Inflammatory macrophage treated with lipopolysaccharide for 4 hours (primary cell): ENCODE data around the gene RAP1GAP.
A peak's percentile ranks its signal among the peaks of the same experiment; 100 is the strongest.

Experiments
- DNase-seq: peaks from one replicate; pipeline ENCODE4 v3.0.0-alpha.2; 2020

RAP1GAP gene

DNA sequence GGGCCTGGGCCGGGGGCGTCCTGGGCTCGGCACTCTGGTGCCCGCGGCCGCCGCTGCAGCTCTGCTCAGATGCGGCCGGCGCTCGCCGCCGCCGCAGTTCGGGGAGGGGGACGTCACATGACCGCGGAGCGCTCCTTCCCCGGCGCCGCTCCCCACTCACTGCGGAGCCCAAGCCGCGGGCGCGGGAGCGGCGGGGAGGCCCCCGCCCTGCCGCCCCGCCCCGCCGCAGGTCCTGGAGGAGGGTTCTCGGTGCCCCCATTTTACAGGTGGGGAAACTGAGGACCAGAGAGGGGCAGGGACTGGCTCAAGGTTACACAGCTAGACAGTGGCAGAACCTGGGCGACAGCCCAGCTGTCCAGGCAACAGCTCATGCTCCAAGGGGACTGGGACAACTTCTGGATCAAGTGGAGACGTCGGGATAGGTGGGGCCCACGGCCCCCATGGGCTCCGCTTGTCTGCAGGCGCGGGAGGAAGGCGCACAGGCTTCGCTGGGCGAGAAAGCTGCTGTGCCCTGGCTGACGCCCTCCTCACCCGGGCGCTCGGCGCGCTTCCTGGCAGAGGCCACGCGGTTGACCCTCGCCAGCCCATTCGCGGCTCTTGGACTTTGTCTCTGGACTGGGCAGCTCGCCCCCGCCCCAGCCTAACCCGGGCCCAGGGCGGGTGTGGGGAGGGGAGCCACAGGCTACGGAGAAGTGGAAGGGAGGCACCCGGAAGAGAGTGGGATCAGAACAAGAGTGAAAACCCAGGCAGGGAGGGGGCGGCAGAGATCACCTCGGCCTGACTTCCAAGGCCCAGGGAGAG lies at the start of gene RAP1GAP:
Gene RAP1GAP, minus strand, starts transcription at position 100 of the 801 bp plus-strand sequence. CDS start 49,325 bp downstream, outside the sequence.
- DNase-seq = no peak

DNA sequence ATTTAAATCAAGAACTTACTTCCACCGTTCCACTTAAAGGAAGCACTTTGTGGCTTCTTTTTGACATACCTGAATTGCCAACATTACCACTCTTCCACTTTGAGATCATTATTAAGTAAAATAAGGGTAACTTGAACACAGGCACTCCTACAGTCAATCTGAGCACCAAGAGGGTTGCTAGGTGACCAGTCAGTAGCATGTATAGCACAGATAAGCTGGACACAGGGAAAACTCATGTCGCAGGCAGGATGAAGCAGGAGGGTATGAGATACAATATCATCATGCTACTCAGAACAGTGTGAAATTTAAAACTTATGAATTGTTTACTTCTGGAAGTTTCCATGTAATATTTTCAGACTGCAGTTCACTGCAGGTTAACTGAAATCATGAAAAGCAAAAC lies 47.0 kb upstream of the RAP1GAP start:
- DNase-seq = no peak

DNA sequence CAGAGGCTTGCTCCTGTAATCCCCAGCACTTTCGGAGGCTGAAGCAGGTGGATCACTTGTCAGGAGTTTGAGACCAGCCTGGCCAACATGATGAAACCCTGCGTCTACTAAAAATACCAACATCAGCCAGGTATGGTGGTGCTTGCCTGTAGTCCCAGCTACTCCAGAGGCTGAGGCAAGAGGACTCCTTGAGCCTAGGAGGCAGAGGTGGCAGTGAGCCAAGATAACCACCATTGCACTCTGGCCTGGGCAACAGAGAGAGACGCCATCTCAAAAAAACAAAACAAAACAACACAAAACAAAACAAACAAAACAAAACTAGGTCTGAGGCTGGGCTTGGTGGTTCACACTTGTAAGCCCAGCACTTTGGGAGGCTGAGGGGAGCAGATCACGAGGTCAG lies 38.7 kb upstream of the RAP1GAP start:
- DNase-seq = no peak

DNA sequence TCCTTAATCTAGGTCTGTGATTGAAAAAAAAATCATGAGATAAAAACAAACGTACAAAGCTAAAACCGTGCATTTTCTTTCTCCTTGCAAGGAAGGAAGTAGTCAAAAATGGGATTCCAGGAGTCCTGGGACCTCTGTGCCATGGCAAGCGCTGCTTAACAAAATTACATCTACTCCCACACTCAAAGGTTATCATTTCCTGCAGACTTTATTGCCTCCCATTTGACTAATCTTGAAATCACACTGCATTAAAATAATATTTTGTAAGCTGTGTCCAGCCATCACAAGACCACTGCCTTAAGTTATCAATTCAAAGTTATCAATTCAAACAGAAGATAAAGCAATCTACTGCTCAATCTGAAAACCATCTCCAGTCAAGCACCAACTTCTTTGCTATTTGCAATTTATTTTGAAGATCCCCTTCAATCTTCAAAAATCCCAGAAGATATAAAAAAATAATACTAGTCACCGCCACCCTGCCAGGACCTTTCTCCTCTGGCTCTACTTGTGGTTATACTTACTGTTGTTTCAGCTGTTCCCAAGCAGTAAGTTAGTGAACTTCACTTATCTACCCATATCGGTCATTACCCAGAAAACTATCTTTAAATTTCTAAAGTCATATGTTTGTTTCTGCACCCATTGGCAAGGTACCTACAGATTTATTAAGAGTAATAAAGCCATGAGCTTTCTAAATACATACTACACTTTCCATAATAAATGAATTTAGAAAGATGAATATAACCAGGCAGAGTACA lies 38.1 kb upstream of the RAP1GAP start:
- DNase-seq = no peak

DNA sequence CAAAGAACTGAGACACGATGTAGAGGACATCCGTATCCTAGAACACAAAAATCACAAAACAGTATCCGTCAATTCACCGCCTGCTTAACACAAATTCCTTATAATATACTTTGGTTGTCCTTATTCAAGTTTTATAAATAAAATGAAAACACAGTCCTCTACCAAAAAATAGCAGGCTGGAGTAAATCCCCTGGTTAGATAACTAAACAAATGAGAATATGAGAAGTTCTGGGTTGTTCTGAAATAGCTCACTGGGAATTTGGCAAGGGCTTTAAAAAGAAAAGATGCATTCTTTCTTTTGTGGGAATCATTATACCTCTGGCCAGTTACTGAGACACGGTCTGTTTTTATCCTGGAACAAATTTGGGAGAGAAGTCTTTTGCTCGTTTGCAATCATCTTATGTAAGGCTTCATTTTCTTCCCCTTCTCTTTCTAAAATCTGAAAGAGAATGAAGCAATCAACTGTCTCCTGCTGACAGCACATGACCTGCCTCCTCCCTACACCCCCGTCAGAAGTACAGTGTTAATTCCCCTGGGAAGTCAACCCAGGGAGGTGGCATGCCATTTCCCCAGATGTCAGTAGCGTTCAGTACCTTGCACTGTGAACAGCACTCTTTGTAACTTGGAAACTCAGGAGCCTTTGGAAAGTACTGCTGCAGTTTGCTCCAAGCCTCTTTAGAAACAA lies 37.1 kb upstream of the RAP1GAP start:
- DNase-seq = peak; percentile 71

DNA sequence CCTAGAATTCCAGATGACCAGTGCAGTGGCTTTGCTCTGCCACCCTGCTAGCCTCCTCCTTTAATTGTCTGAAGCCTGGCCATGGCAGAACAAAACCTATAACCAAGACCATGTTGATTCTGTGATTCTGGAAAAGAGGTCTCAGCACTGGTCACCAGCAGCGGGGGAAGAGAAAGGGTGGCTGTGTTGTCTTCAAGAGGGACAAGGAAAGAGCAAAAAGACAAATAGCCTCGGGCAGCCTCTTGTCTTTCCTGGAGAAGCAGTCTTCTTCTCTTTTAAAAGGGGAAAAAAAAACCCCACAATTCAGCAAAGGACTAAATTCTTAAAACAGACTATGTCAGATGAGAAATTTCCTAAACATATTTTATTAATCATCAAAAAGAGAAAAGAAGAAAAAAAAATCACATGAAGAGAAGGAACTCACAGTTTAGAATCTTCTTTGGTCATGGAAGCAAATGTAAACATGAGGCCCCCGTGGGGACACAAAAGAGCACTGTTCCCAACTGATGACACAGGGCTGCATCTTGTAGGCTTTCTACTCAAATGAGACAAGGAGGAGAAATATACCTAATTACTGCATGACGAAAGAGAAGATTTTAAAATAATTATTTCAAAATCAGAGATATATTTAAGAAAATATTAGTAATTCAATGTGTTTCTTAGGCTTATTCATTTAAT lies 36.3 kb upstream of the RAP1GAP start:
- no peak for DNase-seq

DNA sequence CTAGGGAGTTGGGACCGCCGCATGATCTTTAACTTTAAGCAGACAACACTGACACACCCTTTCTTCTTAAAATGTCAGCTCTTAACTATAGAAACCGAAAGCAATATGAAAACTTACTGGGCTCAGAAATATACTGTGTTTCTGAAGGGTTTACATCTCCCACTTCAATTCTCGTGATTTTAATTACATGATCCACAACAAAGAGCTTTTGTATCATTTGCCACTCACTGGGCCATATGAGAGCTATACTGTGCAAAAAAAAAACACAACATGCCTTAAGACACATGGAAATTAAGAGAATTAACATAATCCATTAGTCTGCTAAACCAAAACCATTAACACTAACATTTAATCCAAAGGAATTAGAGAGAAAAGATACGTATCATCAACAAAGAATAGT lies 35.0 kb upstream of the RAP1GAP start:
- DNase-seq = no peak

DNA sequence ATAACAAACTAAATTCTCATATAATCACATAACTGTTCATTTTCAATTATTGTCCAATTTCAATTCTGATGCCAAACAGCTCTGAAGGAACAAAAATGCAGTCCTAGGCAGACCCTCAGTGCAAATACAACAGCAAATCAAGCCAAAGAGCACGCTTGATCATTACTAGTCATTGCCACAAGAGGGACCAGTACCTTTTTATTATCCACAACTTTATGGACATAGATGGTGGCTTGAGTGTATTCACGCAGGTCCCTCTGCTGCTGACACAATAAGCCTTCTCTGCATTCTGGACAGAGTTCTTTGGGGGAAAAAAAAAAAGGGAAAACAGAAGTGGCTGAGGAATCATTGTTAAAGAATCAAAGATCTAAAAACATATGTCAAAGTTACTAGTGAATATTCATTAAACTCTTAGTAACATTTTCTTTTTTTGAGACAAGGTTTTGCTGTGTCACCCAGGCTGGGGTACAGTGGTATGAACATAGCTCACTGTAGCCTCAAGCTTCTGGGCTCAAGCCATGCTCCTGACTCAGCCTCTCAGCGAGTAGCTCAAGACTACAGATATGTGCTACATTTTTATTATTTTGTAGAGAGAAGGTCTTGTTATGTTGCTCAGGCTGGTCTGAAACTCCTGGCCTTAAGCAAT lies 34.3 kb upstream of the RAP1GAP start:
- peak; percentile 41 for DNase-seq

DNA sequence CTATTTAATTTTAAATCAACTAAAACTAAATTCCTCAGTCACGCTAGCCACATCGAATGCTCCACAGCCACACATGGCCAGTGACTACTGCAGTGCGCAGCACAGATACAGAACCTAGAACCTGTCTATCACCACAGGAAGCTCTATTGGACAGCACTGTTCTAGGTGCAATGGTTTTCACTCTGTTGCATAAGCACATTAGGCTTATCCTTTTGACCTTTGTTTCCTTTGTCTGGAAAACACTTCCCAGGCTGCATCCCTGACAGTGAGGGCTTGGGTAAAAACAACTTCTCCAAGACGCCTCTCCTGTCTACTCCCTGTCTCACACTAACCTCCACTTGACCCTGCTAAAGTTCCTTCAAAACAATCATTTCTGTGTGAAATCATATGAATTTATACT lies 33.6 kb upstream of the RAP1GAP start:
- no peak for DNase-seq

DNA sequence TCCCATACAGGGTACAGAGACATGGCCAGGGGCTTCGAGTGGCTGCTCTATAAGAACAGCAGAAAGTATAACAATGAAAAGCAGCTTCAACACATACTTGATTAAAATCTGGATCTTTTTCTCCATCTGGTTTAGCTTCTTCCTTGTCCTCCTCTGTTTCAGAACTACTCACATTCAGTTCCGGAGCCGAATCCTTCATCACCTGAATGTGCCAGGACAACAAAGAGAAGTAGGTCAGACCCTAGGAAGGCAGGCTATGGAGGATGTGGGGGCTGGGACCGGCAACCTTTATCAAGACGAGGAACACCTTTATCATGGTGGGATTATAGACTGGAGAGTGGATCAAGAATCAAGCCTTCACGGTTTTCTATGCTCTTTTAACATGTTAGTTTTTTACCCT lies 32.2 kb upstream of the RAP1GAP start:
- no peak for DNase-seq

DNA sequence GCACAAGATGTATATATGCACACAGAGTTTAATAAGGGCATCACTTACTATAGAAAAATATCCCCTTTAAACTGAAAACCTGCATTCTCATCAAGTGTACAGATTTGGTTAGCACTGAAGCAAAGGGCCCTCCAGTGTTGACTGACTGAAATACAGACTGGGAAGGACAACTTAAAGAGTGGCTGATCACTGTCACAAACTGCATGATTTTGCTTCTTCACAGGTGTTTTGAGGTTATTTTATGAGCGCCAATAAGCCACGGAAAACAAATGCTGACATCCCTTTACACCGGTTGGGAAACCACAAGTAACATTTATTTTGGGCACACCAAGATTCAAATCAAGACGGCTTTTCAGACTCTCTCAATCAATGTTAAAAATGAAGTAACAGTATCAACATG lies 30.9 kb upstream of the RAP1GAP start:
- no peak for DNase-seq

DNA sequence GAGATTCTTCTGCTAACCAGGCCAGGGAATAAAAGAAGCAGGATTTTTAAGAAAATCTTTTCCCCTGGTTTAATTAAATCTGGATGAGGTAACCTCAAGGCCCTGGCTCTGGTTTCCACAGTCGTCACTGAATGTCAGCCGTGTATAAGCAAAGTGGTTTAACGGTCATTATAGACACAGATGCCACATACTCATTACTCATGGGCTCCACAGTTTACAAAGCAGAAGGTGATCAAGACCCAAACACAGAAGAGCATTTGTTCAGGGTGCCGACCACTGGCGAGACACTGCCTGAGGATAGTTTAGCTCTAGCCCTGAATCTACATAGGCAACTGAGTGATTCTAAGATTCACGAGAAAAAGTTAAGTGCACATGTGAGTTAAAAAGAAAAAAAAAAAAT lies 27.8 kb upstream of the RAP1GAP start:
- DNase-seq = no peak

DNA sequence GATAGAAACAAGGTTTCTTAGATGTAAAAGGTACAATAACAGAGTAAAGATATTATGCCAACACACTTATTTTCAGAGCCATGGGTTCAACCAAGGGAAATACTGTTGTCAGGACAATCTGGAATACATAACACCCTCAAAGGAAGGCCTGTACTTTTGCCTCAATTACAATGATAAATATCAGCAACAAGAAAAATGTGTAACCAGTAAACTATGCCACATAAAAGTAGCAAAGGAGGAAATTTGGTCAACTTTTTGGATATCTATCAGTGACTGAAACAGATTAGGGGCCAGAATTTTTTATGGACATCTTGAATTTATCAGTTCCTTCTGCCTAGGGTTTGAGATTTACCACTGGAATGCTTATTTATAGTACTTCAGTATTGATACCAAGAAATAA lies 24.6 kb upstream of the RAP1GAP start:
- no peak for DNase-seq

DNA sequence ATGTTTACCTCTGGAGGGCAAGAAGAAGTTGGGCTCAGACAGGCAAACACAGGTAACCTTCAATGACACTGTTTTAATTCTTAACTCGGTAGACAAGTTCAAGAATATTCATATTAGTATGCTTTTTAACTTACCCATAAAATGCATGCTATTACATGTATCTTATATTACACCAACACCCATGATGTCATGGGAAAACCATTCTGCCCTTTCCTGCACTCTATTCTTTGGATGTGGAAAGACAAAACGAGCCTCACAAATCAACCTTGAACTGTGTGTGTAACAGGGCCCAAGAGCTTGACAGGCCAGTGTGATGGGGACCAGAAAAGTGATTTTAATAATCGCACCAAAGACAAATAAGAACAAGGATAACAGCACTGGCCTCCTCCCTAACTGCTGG lies 22.6 kb upstream of the RAP1GAP start:
- no peak for DNase-seq

DNA sequence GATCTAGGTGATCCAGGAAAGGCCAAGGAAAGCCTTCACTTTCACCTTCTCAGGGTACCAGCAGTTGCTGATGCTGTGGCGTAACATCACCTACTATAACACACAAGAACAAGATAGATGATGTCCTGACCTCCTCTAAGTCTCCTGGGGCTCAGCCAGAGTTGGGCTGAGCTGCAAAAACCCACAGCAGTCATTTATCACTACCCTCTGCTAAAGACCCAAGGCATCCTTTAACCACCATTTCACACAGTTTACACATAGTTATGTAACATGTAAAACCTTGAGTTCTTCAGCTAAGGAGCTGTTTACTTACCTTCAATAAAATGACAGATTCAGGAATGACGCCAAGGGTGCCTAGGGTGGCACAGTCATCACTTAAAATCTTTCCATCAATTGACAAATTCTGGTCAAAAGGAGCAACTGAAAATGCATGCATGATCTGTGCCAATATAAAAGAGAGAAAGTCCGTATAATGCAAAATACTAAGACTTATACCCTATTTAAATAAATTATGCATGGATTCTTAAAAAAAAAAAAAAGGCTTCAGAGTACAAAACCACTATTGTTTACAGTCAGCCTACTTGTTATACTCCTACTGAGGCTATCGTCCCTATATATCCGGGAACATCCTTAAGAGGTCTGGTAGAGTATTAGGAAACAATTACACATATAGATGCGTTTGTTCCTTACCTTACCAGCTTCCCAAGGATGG lies 20.7 kb upstream of the RAP1GAP start:
- DNase-seq = no peak

DNA sequence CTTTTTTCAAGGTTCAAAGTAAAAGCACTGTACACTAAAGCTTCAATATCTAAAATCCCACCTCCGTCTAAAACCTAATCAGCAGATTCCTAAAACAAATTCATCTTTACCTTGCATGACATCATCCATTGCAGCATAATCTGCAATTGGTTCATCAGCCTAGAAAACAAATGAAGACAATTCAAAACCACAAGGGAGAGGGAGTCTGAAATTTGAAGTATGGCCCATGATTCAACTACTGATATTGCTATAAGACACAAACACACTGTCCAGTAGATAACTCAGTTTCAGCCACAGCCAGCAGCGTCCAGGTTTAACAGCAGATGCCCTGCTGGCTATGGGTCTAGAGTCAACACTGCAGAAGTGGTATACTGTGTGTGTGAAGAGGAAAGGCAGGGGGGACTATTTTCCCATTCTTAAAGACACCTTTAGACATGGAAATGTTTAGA lies 17.9 kb upstream of the RAP1GAP start:
- DNase-seq = no peak

DNA sequence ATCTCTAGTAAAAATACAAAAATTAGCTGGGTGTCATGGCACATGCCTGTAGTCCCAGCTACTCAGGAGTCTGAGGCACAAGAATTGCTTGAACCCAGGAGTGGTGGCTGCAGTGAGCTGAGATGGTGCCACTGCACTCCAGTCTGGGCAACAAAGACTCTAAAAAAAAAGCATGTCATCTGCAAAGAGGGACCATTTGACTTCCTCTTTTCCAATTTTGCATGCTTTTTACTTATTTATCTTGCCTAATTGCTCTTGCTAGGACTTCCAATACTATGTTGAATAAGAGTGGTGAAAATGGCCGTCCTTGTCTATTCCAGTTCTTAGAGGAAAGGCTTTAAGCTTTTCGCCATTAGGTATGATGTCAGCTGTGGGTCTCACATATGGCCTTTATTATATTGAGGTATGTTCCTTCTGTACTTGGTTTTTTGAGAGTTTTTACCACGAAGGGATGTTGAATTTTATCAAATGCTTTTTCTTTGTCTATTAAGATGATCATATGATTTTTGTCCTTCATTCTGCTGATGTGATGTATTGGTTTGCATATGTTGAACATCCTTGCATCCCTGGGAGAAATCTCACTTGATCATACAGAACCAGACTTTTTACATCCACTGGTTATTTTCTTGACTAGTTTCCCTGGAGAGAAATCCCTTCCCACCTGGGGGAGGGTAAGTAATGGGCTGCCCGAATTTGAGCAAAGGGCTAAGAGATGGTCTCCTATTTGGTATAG lies 17.0 kb upstream of the RAP1GAP start:
- no peak for DNase-seq

DNA sequence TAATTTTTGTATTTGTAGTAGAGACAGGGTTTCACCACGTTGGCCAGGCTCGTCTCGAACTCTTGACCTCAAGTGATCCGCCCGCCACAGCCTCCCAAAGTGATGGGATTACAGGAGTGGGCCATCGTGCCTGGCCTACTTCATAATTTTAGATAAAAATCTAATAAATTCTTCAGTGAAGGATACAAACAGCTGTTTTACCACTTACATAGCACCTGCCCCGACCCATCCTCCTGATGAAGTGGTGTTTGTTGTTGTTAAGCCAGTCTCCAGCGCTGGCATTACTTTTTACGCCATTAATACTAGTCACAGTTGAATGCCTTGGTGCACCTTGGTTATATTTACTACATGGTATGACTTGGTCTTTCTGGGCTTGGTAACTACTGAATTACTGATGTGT lies 12.3 kb upstream of the RAP1GAP start:
- DNase-seq = no peak

DNA sequence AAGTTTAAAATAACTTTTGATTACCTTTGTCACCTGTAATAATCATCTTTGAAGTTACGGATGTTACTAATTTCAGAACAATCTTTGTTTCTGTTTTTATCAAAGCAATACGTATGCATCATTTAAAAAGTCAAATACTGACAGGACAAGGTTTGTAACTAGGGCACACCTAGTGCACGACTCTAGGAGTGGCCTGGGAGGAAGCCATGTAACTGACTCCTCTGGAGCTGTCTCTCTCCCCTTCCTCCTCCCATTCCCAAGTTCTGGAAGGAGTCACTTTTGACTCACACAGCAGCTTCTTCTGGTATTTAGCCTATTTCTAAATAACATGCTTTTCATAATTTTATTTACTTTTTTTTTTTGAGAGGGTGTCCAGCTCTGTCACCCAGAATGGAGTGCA lies 11.8 kb upstream of the RAP1GAP start:
- DNase-seq = no peak

DNA sequence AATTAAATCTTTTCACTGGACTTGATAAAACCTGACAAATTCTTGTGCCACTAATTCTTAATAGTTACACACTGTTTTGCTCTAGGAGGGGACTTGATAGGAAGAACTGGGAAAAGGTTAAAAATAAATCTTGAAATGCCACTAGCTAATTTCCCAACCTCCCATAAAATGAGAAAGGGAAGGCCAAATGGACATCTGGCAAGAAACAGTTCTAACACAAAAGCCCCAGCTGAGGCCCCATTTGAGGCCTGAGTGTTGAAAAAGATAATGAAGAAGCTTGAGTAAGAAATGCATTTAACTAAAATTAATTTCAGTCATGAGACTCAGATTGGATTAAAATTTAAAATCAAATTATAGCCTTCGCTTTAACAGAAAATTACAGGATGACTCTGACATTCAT lies 11.2 kb upstream of the RAP1GAP start:
- no peak for DNase-seq

DNA sequence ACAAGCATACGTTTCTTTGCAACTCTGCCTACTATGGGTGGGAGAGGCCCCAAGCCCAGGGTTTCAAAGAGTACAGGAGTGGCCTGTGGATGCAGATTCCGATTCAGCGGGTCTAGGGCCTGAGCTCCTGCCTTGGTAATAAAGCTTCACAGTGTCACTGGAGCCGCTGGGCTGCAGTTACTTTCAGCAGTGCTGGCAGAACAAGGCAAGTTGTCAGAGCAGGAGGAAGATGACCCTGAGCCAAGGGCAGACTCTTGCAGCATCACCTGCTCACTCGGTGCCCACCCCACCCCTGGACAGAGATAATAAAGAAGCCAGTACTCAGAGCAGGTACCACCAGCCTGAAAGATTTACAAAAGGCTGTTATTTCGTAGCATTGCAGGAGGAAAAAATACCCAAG lies 8.0 kb upstream of the RAP1GAP start:
- DNase-seq = no peak
